HFFc6 (cell line): ENCODE data around the gene ADRB1. TPM values are rescaled to one million over a fixed set of nuclear protein-coding genes. Genes with fewer than 3 reads are reported as not detected.

Experiments
- DNase-seq: peaks from one replicate; pipeline ENCODE4 v3.0.0-alpha.2; 2018
- H3K27ac Mint-ChIP-seq: 2 replicates; pipeline ENCODE4 v1.8.0; 2020; ENCODE audit warnings: mild to moderate bottlenecking, mixed read lengths
- H3K27me3 Mint-ChIP-seq: 2 replicates; pipeline ENCODE4 v1.8.0; 2021; ENCODE audit warnings: mild to moderate bottlenecking, moderate library complexity, mixed read lengths; ENCODE audit not compliant: insufficient read depth
- H3K36me3 Mint-ChIP-seq: 2 replicates; pipeline ENCODE4 v1.8.0; 2021; ENCODE audit warnings: low read depth, mixed read lengths
- H3K4me1 Mint-ChIP-seq: 2 replicates; pipeline ENCODE4 v1.8.0; 2020; ENCODE audit warnings: low read depth, mixed read lengths
- H3K4me3 Mint-ChIP-seq: 2 replicates; pipeline ENCODE4 v1.8.0; 2020; ENCODE audit warnings: mild to moderate bottlenecking, moderate library complexity, mixed read lengths
- H3K9me3 Mint-ChIP-seq: 2 replicates; pipeline ENCODE4 v1.8.0; 2020; ENCODE audit warnings: mild to moderate bottlenecking, mixed read lengths
- total RNA-seq, 6 experiments: library from RNA; stranded (reverse); fragmentation: NEBNext Ultra II Directional; extraction: Animal tissue kit (Norgen Biotek cat#: 25700); gene quantifications; 2 replicates in 1 of 6; 3 replicates in 5 of 6; pipeline ENCODE4 v1.2.3, GENCODE V29; 2021
- TF ChIP-seq, protein P1 (sequence below): fragments of 200-600 bp; sonication (generic); IDR thresholded peaks from 2 replicates; pipeline ENCODE4 v1.5.0; 2021; ENCODE audit warnings: antibody characterized with exemption, mild to moderate bottlenecking

The ADRB1 gene
- total RNA-seq, 6 experiments from 2014 or later: 0.07 TPM; not detected in 5

DNA sequence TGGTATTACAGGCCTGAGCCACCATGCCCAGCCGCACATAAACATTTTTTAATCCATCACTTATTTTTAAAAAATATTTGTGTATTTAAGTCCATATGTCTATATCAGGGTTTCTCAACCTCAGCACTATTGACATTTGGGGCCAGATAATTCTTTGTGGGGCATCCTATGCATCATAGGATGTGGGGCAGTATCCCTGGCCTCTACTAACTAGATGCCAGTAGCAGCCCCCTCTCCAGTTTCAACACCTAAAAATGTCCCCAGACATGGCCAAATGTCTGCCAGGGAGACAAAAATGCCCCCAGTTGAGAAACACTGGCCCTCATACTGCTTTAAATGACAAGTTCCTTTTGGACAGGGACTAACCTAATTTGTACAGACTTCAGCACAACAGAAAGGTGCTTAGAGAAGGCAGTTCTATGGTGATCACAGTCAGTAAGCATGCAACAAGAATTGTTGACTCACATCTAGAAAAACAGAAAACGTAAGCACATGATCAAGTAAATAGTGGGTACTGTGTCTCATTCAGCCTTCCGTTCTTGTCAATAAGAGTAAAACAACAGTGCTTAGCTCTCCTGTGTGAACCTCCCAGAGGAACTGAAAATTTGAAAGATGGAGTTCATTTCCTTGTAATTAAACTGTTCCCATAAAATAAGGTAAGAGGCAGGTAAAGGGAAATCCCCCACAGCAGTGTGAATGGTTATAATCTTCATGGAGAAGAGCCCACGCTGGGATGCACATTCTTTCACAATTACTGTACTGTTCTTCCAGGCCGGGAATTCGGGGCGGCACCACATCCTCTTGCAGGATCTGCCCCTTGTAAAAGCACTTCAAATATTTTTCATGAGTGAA is 17.3 kb upstream of the ADRB1 start:
- peak overlapping the region; percentile 89 for H3K4me3 Mint-ChIP-seq
- DNase-seq: peak; percentile 81
- H3K36me3 Mint-ChIP-seq: no peaks in the 10 kb centered on the region
- peak overlapping the region; percentile 93 for H3K27ac Mint-ChIP-seq
- peaks cover 60% of the 10 kb centered on the region for H3K4me1 Mint-ChIP-seq
- TF ChIP-seq, protein P1, sequence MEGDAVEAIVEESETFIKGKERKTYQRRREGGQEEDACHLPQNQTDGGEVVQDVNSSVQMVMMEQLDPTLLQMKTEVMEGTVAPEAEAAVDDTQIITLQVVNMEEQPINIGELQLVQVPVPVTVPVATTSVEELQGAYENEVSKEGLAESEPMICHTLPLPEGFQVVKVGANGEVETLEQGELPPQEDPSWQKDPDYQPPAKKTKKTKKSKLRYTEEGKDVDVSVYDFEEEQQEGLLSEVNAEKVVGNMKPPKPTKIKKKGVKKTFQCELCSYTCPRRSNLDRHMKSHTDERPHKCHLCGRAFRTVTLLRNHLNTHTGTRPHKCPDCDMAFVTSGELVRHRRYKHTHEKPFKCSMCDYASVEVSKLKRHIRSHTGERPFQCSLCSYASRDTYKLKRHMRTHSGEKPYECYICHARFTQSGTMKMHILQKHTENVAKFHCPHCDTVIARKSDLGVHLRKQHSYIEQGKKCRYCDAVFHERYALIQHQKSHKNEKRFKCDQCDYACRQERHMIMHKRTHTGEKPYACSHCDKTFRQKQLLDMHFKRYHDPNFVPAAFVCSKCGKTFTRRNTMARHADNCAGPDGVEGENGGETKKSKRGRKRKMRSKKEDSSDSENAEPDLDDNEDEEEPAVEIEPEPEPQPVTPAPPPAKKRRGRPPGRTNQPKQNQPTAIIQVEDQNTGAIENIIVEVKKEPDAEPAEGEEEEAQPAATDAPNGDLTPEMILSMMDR: no peak
- H3K27me3 Mint-ChIP-seq: no peaks in the 10 kb centered on the region; the same call in 1 of the 2 replicates
- H3K9me3 Mint-ChIP-seq: no peaks in the 10 kb centered on the region

DNA sequence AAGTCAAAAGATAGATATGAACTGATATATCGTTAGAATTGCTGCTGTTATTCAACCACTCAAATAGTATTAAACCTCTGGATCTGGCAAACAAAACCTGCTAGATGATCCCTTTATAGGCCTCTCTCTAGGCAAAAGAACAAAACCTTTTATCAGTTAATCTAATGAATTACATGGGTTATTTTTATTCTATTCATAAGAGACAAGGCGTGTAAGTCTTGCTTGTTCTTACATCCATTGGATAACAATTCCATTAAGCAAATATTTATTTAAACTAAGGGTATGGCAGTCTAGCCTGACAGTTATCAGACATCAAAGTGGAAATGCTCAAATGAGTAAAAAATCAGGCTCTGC is 16.6 kb upstream of the ADRB1 start:
- H3K27ac Mint-ChIP-seq: peak overlapping the region; percentile 93

GRCh38 chr10:114027951-114028350 is 15.7 kb upstream of the ADRB1 start:
- TF ChIP-seq, protein P1: no peak
- H3K9me3 Mint-ChIP-seq: no peaks in the 10 kb centered on the region
- DNase-seq: no peak
- no peak overlapping the region; the same call in 1 of the 2 replicates for H3K27ac Mint-ChIP-seq
- no peak overlapping the region for H3K4me3 Mint-ChIP-seq
- H3K36me3 Mint-ChIP-seq: no peaks in the 10 kb centered on the region
- no peaks in the 10 kb centered on the region; the same call in 1 of the 2 replicates for H3K27me3 Mint-ChIP-seq
- H3K4me1 Mint-ChIP-seq: peaks cover 55% of the 10 kb centered on the region

More for the DNA sequence above, 16.6 kb upstream of the ADRB1 start:
- no peaks in the 10 kb centered on the region for H3K36me3 Mint-ChIP-seq
- peaks cover 60% of the 10 kb centered on the region for H3K4me1 Mint-ChIP-seq
- peak overlapping the region; percentile 89 for H3K4me3 Mint-ChIP-seq
- no peaks in the 10 kb centered on the region; the same call in 1 of the 2 replicates for H3K27me3 Mint-ChIP-seq
- TF ChIP-seq, protein P1: no peak
- DNase-seq: no peak
- no peaks in the 10 kb centered on the region for H3K9me3 Mint-ChIP-seq

GRCh38 chr10:114028425-114028824 is 15.2 kb upstream of the ADRB1 start:
- H3K36me3 Mint-ChIP-seq: no peaks in the 10 kb centered on the region
- TF ChIP-seq, protein P1: no peak
- DNase-seq: no peak
- H3K4me1 Mint-ChIP-seq: peaks cover 50% of the 10 kb centered on the region
- H3K27ac Mint-ChIP-seq: no peak overlapping the region
- H3K9me3 Mint-ChIP-seq: no peaks in the 10 kb centered on the region
- H3K4me3 Mint-ChIP-seq: no peak overlapping the region
- no peaks in the 10 kb centered on the region; the same call in 1 of the 2 replicates for H3K27me3 Mint-ChIP-seq

- Mint-ChIP-seq H3K27ac (no peak overlapping the region), H3K9me3 (no peaks in the 10 kb centered on the region), H3K4me3 (no peak overlapping the region), H3K36me3 (no peaks in the 10 kb centered on the region), H3K4me1 (peaks cover 39% of the 10 kb centered on the region), H3K27me3 (no peaks in the 10 kb centered on the region; the same call in 1 of the 2 replicates)
- TF ChIP-seq, protein P1: no peak
- DNase-seq: no peak
Measured at GRCh38 chr10:114029655-114030054, 14.0 kb upstream of the ADRB1 start.
